Bronchus fibroblast of lung (primary cell): ENCODE results near the gene CER1. TPM values are rescaled to one million over a fixed set of nuclear protein-coding genes. Genes with fewer than 3 reads are reported as not detected.

Source experiments
- total RNA-seq: library from RNA; depleted of rRNA; stranded (reverse); fragments of >200 nt; gene quantifications from 2 replicates; pipeline ENCODE4 v1.2.3, GENCODE V29; 2015

CER1 gene
- total RNA-seq, result not detected in 2 replicates

GRCh38 chr9:14722391-14723035 is at the start of gene CER1:
CER1 (minus strand) TSS chr9:14722733; CDS start chr9:14722672, 61 bp downstream.

GRCh38 chr9:14693251-14693861 is 29.2 kb downstream of the CER1 start, which contains the start of gene ZDHHC21:
ZDHHC21 (minus strand) TSS chr9:14693432; CDS start chr9:14674340, 19,092 bp downstream.

Other genes starting within 250 kb of the CER1 start
- 1.6 and 1.8 TPM in 2 replicates for gene ZDHHC21, start 29.3 kb downstream of the CER1 start, total RNA-seq
- 0.17 and 0.30 TPM in 2 replicates for gene FREM1, start 187.7 kb upstream of the CER1 start, total RNA-seq